Posterior cingulate gyrus (tissue), 11 donors: ENCODE measurements around the gene FBXW8.
"Not testable (repeated sequence)": the region's sequence is repeated elsewhere in the genome, so short reads cannot be mapped to it uniquely, and the experiment has no call there.

Source experiments
- DNase-seq, 10 donors: peaks; one replicate each; pipeline versions ENCODE4 v3.0.0 to v3.0.0-alpha.2; 2020 to 2021; ENCODE audit warnings: mixed read lengths in 3 of 10
- intact Hi-C: fragments of 100-400 bp; cut with DNase I; formaldehyde crosslinking; loops from one replicate; pipeline ENCODE4 v1.15.1; 2023

The FBXW8 gene

GRCh38 chr12:117046861-117047530 is 136.2 kb downstream of the FBXW8 start:
- intact Hi-C loops: no loop called here
- no peak for DNase-seq

GRCh38 chr12:117047810-117048584 is 137.2 kb downstream of the FBXW8 start:
- intact Hi-C loops: no loop called here
- DNase-seq: no peak

GRCh38 chr12:117048585-117048904 is 137.8 kb downstream of the FBXW8 start:
- DNase-seq: no peak
- intact Hi-C loops: no loop called here

GRCh38 chr12:117049295-117049694 is 138.5 kb downstream of the FBXW8 start:
- DNase-seq: peak in 1 of 10 donors; percentile 78
- intact Hi-C loops: no loop called here

- intact Hi-C loops: no loop called here
These were observed 139.3 kb downstream of the FBXW8 start for GRCh38 chr12:117050060-117050459.

GRCh38 chr12:117051380-117051779 is 140.6 kb downstream of the FBXW8 start:
- intact Hi-C loops: no loop called here

More at GRCh38 chr12:117050060-117050459, 139.3 kb downstream of the FBXW8 start:
- no peak for DNase-seq

GRCh38 chr12:117052386-117053049 is 141.8 kb downstream of the FBXW8 start:
- peak in 1 of 10 donors; percentile 86 for DNase-seq
- intact Hi-C loops: no loop called here

More at GRCh38 chr12:117051380-117051779, 140.6 kb downstream of the FBXW8 start:
- no peak for DNase-seq

- intact Hi-C loops: no loop called here
- no peak for DNase-seq
These were observed 142.3 kb downstream of the FBXW8 start for GRCh38 chr12:117053050-117053400.

GRCh38 chr12:117053597-117054201 is 142.9 kb downstream of the FBXW8 start:
- intact Hi-C loops: no loop called here
- DNase-seq: no peak

- intact Hi-C loops: no loop called here
- no peak for DNase-seq
These were observed 143.5 kb downstream of the FBXW8 start for GRCh38 chr12:117054279-117054678.

- DNase-seq, intact Hi-C loops: not testable (repeated sequence)
These were observed 146.9 kb downstream of the FBXW8 start for GRCh38 chr12:117057626-117058025.

- intact Hi-C loops: no loop called here
- no peak for DNase-seq
These were observed 147.8 kb downstream of the FBXW8 start for GRCh38 chr12:117058442-117059072.

GRCh38 chr12:117059156-117059555 is 148.4 kb downstream of the FBXW8 start:
- no peak for DNase-seq
- intact Hi-C loops: no loop called here

- intact Hi-C loops: no loop called here
- no peak for DNase-seq
These were observed 149.6 kb downstream of the FBXW8 start for GRCh38 chr12:117060246-117060928.

GRCh38 chr12:117060929-117061305 is 150.2 kb downstream of the FBXW8 start:
- intact Hi-C loops: no loop called here
- DNase-seq: no peak

- DNase-seq: no peak
- intact Hi-C loops: no loop called here
These were observed 150.9 kb downstream of the FBXW8 start for GRCh38 chr12:117061555-117062079.

- DNase-seq: peak in 1 of 10 donors; percentile 22
- intact Hi-C loops: no loop called here
These were observed 152.6 kb downstream of the FBXW8 start for GRCh38 chr12:117063162-117063911.

GRCh38 chr12:117064049-117064448 is 153.3 kb downstream of the FBXW8 start:
- no peak for DNase-seq
- intact Hi-C loops: no loop called here

GRCh38 chr12:117064596-117064995 is 153.8 kb downstream of the FBXW8 start:
- DNase-seq: no peak
- intact Hi-C loops: no loop called here
